Measurements from ENCODE around the gene ROR1.

DNA sequence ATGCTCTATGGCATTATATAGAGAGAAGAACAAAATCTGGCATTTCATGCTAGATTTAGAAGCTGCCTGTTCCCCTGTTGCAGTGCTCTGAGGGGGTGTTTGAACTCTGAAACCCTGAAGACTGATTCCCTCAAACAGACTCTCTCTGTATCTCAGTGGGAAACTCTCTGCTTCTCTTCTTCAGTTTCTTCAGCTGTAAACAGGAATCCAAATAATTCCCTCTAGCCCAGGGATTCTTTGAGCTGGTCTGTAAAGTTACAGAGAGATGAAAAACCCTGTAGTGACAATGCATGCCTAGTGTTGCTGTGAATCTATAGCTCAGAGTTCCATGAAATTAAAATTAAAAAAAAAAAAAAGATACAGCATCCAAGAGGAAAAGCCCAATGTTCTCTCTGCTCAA, 17.0 kb upstream of the ROR1 start:
- no peak for TF ChIP-seq RARB (CRISPR knock-in tag; IDR thresholded peaks at IDR 0.05)
- TF ChIP-seq PATZ1 (CRISPR knock-in tag; IDR thresholded peaks at IDR 0.05; ENCODE audit: borderline replicate concordance): no peak
- no peak for TF ChIP-seq ZFP3 (CRISPR knock-in tag; IDR thresholded peaks at IDR 0.05)
- no peak for TF ChIP-seq GLIS3 (CRISPR knock-in tag; IDR thresholded peaks at IDR 0.05)
- no peak for TF ChIP-seq SNAI2 (CRISPR knock-in tag; IDR thresholded peaks at IDR 0.05)
- TF ChIP-seq TOX (CRISPR knock-in tag; IDR thresholded peaks at IDR 0.05; ENCODE audit: borderline replicate concordance): no peak

Measured in SK-N-SH treated with all-trans-retinoic acid at 6 μM for 48 hours (cell line).